Neural progenitor cell (in vitro differentiated cells): ENCODE data around the gene CFAP97D2. TPM values are rescaled to one million over a fixed set of nuclear protein-coding genes. Genes with fewer than 3 reads are reported as not detected.

ENCODE experiments used
- DNase-seq: peaks from one replicate; pipeline ENCODE4 v3.0.0-alpha.2; 2016; ENCODE audit warnings: low spot score
- H2AFZ ChIP-seq: fragments of 200-600 bp; sonication (generic); replicated peaks from 2 replicates; pipeline ENCODE4 v1.6.1; 2016; ENCODE audit warnings: antibody characterized with exemption
- H3F3A ChIP-seq: fragments of 200-600 bp; sonication (generic); 2 replicates; pipeline ENCODE4 v1.6.1; 2016; ENCODE audit warnings: antibody characterized with exemption, low read depth
- H3K27ac ChIP-seq: fragments of 200-600 bp; sonication (generic); 2 replicates; pipeline ENCODE4 v1.5.1; 2016; ENCODE audit warnings: mild to moderate bottlenecking
- H3K27me3 ChIP-seq: fragments of 200-600 bp; sonication (generic); 2 replicates; pipeline ENCODE4 v1.6.1; 2016; ENCODE audit warnings: mild to moderate bottlenecking, moderate library complexity
- H3K36me3 ChIP-seq: fragments of 200-600 bp; sonication (generic); 2 replicates; pipeline ENCODE4 v1.5.1; 2016
- H3K4me1 ChIP-seq: fragments of 200-600 bp; sonication (generic); 2 replicates; pipeline ENCODE4 v1.6.1; 2016; ENCODE audit warnings: mixed run types
- H3K4me2 ChIP-seq: fragments of 200-600 bp; sonication (generic); 2 replicates; pipeline ENCODE4 v1.6.1; 2016
- H3K4me3 ChIP-seq: fragments of 200-600 bp; sonication (generic); 2 replicates; pipeline ENCODE4 v1.5.1; 2016
- H3K79me2 ChIP-seq: fragments of 200-600 bp; sonication (generic); 2 replicates; pipeline ENCODE4 v1.6.1; 2016; ENCODE audit warnings: low read depth
- H3K9ac ChIP-seq: fragments of 200-600 bp; sonication (generic); 2 replicates; pipeline ENCODE4 v1.6.1; 2016
- H3K9me3 ChIP-seq: fragments of 200-600 bp; sonication (generic); 2 replicates; pipeline ENCODE4 v1.5.1; 2016; ENCODE audit warnings: low read depth
- H4K20me1 ChIP-seq: fragments of 200-600 bp; sonication (generic); 2 replicates; pipeline ENCODE4 v1.6.1; 2016; ENCODE audit warnings: low read depth
- H3K27ac Mint-ChIP-seq: 3 replicates; pipeline ENCODE4 v1.8.0; 2021; ENCODE audit warnings: mixed read lengths
- H3K27me3 Mint-ChIP-seq: 2 replicates; pipeline ENCODE4 v1.8.0; 2022; ENCODE audit warnings: low read depth, mild to moderate bottlenecking, inconsistent platforms, moderate library complexity, mixed read lengths; ENCODE audit not compliant: insufficient read depth
- H3K36me3 Mint-ChIP-seq: 3 replicates; pipeline ENCODE4 v1.8.0; 2021; ENCODE audit warnings: mixed read lengths
- H3K4me1 Mint-ChIP-seq: 3 replicates; pipeline ENCODE4 v1.8.0; 2021; ENCODE audit warnings: mixed read lengths
- H3K4me3 Mint-ChIP-seq: 3 replicates; pipeline ENCODE4 v1.8.0; 2021; ENCODE audit warnings: mild to moderate bottlenecking, moderate library complexity, mixed read lengths
- H3K9me3 Mint-ChIP-seq: 3 replicates; pipeline ENCODE4 v1.8.0; 2020; ENCODE audit warnings: mixed read lengths
- EZH2 ChIP-seq: fragments of 200-600 bp; sonication (generic); IDR thresholded peaks from 2 replicates; pipeline ENCODE4 v1.6.1; 2017; ENCODE audit warnings: antibody characterized with exemption, mild to moderate bottlenecking, moderate library complexity
- EZH2phosphoT487 ChIP-seq: fragments of 200-600 bp; sonication (generic); IDR thresholded peaks from 2 replicates; pipeline ENCODE4 v1.6.1; 2017; ENCODE audit warnings: antibody characterized with exemption
- total RNA-seq: library from RNA; depleted of rRNA; stranded (reverse); fragments of >200 nt; gene quantifications from 2 replicates; pipeline ENCODE4 v1.2.3, GENCODE V29; 2015; ENCODE audit warnings: low replicate concordance
- TF ChIP-seq, protein P1 (sequence below): fragments of 200-600 bp; sonication (generic); IDR thresholded peaks from 2 replicates; pipeline ENCODE4 v1.5.1; 2017; ENCODE audit warnings: antibody characterized with exemption, mild to moderate bottlenecking

The CFAP97D2 gene
- total RNA-seq, 1 donor from 2014 or later = not detected

DNA sequence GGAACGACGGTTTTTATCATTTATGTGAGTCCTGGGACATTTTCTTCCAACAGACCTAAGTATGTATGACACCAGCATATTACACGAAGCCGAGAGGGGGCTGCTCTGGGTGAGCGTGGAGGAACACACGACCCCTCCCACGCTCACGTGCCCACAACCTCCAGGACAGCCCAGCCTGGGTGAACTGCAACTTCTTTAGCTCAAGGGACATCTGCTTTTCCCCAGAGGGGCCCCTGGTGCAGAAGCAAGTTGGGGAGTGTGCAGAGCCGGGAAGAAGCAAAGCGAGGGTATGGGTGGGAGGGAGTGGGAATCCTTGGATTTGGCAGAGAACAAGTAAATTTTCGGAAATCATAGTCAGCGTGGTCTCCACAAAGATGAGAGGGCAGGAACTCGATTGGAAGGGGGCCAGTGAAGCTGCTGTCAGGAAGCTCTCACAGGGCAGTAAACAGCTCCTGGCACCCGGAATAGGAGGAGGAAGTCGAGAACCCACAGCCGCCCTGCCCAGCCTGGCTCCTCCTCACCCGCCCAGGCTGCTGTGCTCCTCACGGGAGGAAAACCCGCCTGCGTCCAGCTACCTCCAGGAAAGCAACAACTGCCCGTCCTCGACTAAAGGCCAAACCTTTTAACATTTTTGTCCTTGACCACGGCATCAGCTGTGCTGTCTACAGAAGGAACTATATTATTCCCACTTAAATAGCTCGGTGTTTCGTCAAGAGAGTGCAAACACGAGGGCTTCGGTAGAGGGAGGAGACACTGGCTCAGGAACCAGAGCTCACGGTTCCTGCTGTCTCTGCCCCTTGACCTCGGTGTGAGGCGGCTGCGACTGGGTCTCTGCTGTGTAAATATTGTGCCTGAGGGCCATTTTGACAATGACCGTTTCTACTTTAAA, 17.2 kb upstream of the CFAP97D2 start:
- DNase-seq = no peak
- H3K27me3 ChIP-seq = no peaks in the 10 kb centered on the region
- H3K36me3 ChIP-seq = no peaks in the 10 kb centered on the region
- no peaks in the 10 kb centered on the region for H3K4me1 ChIP-seq
- no peak overlapping the region for H3K4me2 ChIP-seq
- TF ChIP-seq, protein P1, sequence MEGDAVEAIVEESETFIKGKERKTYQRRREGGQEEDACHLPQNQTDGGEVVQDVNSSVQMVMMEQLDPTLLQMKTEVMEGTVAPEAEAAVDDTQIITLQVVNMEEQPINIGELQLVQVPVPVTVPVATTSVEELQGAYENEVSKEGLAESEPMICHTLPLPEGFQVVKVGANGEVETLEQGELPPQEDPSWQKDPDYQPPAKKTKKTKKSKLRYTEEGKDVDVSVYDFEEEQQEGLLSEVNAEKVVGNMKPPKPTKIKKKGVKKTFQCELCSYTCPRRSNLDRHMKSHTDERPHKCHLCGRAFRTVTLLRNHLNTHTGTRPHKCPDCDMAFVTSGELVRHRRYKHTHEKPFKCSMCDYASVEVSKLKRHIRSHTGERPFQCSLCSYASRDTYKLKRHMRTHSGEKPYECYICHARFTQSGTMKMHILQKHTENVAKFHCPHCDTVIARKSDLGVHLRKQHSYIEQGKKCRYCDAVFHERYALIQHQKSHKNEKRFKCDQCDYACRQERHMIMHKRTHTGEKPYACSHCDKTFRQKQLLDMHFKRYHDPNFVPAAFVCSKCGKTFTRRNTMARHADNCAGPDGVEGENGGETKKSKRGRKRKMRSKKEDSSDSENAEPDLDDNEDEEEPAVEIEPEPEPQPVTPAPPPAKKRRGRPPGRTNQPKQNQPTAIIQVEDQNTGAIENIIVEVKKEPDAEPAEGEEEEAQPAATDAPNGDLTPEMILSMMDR = no peak
- TF ChIP-seq EZH2phosphoT487 (no peak), EZH2 (no peak)
- Mint-ChIP-seq H3K27me3 (peaks cover 20% of the 10 kb centered on the region), H3K36me3 (no peaks in the 10 kb centered on the region), H3K27ac (peak overlapping the region; percentile 74), H3K9me3 (peaks cover 4% of the 10 kb centered on the region), H3K4me1 (peaks cover 31% of the 10 kb centered on the region), H3K4me3 (peak overlapping the region; percentile 27)
- H3K4me3 ChIP-seq = no peak overlapping the region
- H4K20me1 ChIP-seq = no peaks in the 10 kb centered on the region
- H3K27ac ChIP-seq = no peak overlapping the region
- H3K79me2 ChIP-seq = no peaks in the 10 kb centered on the region
- no peaks in the 10 kb centered on the region for H3F3A ChIP-seq
- H3K9me3 ChIP-seq = no peaks in the 10 kb centered on the region
- H3K9ac ChIP-seq = no peak overlapping the region
- H2AFZ ChIP-seq = peak overlapping the region; percentile 17

DNA sequence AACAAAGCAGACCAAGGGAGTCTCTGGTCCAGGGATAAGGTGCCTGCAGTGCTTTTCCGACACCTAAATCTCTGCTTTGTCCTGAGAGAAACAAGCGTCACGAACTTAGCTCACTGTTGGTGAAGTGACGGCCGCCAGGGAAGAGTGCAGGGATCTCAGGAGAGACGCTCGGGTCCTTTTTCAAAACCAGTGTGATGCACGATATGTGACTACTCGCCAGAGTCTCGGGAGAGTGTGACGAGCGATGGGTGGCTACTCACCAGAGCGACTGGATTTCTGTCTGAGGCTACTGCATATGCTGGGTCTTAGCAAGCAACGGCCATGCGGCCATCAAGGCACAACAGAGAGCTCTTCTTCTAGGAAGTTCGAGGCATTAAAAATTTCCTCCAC, 16.5 kb upstream of the CFAP97D2 start:
- H2AFZ ChIP-seq = peak overlapping the region; percentile 17

DNA sequence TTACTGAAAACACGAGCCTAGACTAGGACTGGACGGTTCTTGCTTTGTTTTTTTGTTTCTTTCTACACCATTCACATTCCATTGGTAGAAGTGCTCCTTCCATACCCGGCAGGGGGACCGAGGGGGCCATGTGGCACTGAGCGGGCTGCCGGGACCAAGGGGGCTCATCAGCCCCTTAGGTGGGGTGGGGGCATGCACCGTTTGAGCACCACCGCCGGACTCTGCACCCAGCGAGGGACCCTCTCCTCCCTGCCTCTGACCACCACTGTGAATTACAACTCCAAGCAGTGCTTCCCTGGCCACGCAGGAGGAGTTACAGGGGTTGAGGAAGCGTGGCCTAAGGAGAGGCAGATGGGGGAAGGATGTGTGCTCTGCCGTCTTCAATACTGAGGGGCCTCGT, 15.0 kb upstream of the CFAP97D2 start:
- no peaks in the 10 kb centered on the region for H3K9me3 ChIP-seq
- DNase-seq = no peak
- H3K36me3 ChIP-seq = no peaks in the 10 kb centered on the region
- peaks cover 40% of the 10 kb centered on the region for H3K4me1 Mint-ChIP-seq
- no peak overlapping the region for H3K27ac ChIP-seq
- H3K27me3 ChIP-seq = no peaks in the 10 kb centered on the region
- no peak overlapping the region for H3K4me3 ChIP-seq
- H3K36me3 Mint-ChIP-seq = no peaks in the 10 kb centered on the region
- H3K9me3 Mint-ChIP-seq = peaks cover 3% of the 10 kb centered on the region
- no peaks in the 10 kb centered on the region for H3F3A ChIP-seq
- no peaks in the 10 kb centered on the region for H3K79me2 ChIP-seq
- TF ChIP-seq, protein P1 = no peak
- TF ChIP-seq EZH2 = no peak
- H3K4me1 ChIP-seq = no peaks in the 10 kb centered on the region
- H3K4me3 Mint-ChIP-seq = no peak overlapping the region
- H4K20me1 ChIP-seq = no peaks in the 10 kb centered on the region
- no peak overlapping the region for H3K9ac ChIP-seq
- H3K27ac Mint-ChIP-seq = peak overlapping the region; percentile 47
- H3K4me2 ChIP-seq = no peak overlapping the region
- H2AFZ ChIP-seq = no peak overlapping the region
- H3K27me3 Mint-ChIP-seq = peaks cover 11% of the 10 kb centered on the region

More for the DNA sequence above, 16.5 kb upstream of the CFAP97D2 start:
- peaks cover 4% of the 10 kb centered on the region for H3K9me3 Mint-ChIP-seq
- H3K79me2 ChIP-seq = no peaks in the 10 kb centered on the region
- DNase-seq = no peak
- no peak overlapping the region for H3K27ac ChIP-seq
- H3K27me3 ChIP-seq = no peaks in the 10 kb centered on the region
- no peak overlapping the region for H3K4me2 ChIP-seq
- TF ChIP-seq, protein P1 = no peak
- no peak for TF ChIP-seq EZH2
- TF ChIP-seq EZH2phosphoT487 = no peak
- no peak overlapping the region for H3K4me3 ChIP-seq
- peaks cover 37% of the 10 kb centered on the region for H3K4me1 Mint-ChIP-seq
- peaks cover 17% of the 10 kb centered on the region for H3K27me3 Mint-ChIP-seq
- H3K9ac ChIP-seq = no peak overlapping the region
- no peak overlapping the region for H3K4me3 Mint-ChIP-seq
- no peaks in the 10 kb centered on the region for H3K4me1 ChIP-seq
- H4K20me1 ChIP-seq = no peaks in the 10 kb centered on the region
- H3K27ac Mint-ChIP-seq = peak overlapping the region; percentile 74
- no peaks in the 10 kb centered on the region for H3K9me3 ChIP-seq
- no peaks in the 10 kb centered on the region for H3F3A ChIP-seq
- H3K36me3 Mint-ChIP-seq = no peaks in the 10 kb centered on the region
- no peaks in the 10 kb centered on the region for H3K36me3 ChIP-seq
